Astrocyte (in vitro differentiated cells and primary cell): Measurements from ENCODE around the gene BMX.

Experiments
- EZH2 ChIP-seq: IDR thresholded peaks from 2 replicates; pipeline ENCODE4 v1.6.1; 2012; ENCODE audit warnings: mild to moderate bottlenecking, low read length, inconsistent platforms; ENCODE audit not compliant: insufficient read depth
- TF ChIP-seq, protein P1 (sequence below): IDR thresholded peaks from 2 replicates; pipeline ENCODE4 v1.5.1; 2011; ENCODE audit warnings: low read depth, mild to moderate bottlenecking, inconsistent platforms, low read length, moderate library complexity; ENCODE audit not compliant: insufficient read depth

DNA sequence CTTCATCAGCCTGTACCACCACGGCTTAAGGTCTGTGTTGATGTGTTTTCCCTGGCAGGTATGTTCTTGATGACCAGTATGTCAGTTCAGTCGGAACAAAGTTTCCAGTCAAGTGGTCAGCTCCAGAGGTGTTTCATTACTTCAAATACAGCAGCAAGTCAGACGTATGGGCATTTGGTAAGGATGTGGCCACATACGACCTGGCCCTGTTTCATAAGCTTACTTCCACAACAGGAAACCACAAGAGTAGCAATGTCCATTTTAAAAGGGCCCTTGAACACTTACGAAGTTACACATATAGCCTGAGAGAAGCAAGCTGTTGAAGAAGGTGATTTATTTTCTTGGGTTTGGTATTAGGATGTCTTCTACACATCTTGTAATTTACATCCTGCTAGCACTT is 46.1 kb downstream of the BMX start:
- TF ChIP-seq, protein P1, sequence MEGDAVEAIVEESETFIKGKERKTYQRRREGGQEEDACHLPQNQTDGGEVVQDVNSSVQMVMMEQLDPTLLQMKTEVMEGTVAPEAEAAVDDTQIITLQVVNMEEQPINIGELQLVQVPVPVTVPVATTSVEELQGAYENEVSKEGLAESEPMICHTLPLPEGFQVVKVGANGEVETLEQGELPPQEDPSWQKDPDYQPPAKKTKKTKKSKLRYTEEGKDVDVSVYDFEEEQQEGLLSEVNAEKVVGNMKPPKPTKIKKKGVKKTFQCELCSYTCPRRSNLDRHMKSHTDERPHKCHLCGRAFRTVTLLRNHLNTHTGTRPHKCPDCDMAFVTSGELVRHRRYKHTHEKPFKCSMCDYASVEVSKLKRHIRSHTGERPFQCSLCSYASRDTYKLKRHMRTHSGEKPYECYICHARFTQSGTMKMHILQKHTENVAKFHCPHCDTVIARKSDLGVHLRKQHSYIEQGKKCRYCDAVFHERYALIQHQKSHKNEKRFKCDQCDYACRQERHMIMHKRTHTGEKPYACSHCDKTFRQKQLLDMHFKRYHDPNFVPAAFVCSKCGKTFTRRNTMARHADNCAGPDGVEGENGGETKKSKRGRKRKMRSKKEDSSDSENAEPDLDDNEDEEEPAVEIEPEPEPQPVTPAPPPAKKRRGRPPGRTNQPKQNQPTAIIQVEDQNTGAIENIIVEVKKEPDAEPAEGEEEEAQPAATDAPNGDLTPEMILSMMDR = no peak
- TF ChIP-seq EZH2 = no peak
